ENCODE results near the gene AGTR1.

AGTR1 gene

DNA sequence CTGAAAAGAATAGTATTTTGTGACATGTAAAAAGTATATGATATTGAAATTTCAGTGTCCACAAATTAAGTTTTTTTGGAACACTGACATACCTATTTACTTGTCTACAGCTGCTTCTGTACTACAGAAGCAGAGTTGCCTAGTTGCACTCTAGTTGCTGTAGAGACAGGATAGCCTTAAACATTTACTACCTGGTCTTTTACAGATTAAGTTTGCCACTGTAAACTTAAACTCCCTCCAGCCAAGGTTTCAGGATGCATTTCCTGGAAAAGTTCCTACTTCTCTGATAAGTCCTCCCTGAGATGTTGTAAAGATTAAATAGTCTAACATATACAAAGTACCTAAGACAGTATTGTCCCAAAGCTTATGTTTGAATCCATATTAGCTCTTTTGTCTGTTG lies 17.4 kb upstream of the AGTR1 start:
- no peak for DNase-seq (ENCODE audit: low spot score)
- TF ChIP-seq, protein P1, sequence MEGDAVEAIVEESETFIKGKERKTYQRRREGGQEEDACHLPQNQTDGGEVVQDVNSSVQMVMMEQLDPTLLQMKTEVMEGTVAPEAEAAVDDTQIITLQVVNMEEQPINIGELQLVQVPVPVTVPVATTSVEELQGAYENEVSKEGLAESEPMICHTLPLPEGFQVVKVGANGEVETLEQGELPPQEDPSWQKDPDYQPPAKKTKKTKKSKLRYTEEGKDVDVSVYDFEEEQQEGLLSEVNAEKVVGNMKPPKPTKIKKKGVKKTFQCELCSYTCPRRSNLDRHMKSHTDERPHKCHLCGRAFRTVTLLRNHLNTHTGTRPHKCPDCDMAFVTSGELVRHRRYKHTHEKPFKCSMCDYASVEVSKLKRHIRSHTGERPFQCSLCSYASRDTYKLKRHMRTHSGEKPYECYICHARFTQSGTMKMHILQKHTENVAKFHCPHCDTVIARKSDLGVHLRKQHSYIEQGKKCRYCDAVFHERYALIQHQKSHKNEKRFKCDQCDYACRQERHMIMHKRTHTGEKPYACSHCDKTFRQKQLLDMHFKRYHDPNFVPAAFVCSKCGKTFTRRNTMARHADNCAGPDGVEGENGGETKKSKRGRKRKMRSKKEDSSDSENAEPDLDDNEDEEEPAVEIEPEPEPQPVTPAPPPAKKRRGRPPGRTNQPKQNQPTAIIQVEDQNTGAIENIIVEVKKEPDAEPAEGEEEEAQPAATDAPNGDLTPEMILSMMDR (IDR thresholded peaks at IDR 0.05; ENCODE audit: borderline replicate concordance, control extremely low read depth, extremely low read depth, insufficient read depth, missing control alignments), result no peak

DNA sequence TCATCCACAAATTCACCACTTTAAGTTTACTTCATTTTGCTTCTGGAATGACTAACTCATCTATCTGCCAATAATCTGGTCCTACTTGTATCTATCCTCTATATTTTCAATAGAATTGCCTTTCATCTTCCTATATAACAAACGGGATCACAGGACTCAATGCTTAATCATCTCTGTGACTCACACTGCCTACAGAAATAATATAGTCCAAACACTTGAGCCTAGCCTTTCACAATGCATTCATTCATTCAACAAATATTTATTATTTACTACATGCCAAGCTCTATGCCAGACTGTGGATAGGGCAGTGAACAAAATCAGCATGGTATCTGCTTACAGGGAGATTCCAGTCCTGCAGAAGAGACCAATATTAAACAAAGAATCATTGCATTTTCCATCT lies 16.6 kb upstream of the AGTR1 start:
- TF ChIP-seq, protein P1 (IDR thresholded peaks at IDR 0.05; ENCODE audit: borderline replicate concordance, control extremely low read depth, extremely low read depth, insufficient read depth, missing control alignments), result no peak
- in situ Hi-C loops (cut with MboI; ENCODE audit: low sequenced_read_pairs, unreplicated experiment), result no loop called here
- no peak for DNase-seq (ENCODE audit: low spot score)

More for the DNA sequence above, 17.4 kb upstream of the AGTR1 start:
- in situ Hi-C loops (cut with MboI; ENCODE audit: low sequenced_read_pairs, unreplicated experiment), result no loop called here

GRCh38 chr3:148682997-148683396 lies 14.7 kb upstream of the AGTR1 start:
- DNase-seq (ENCODE audit: low spot score), result no peak
- in situ Hi-C loops (cut with MboI; ENCODE audit: low sequenced_read_pairs, unreplicated experiment), result no loop called here
- TF ChIP-seq, protein P1 (IDR thresholded peaks at IDR 0.05; ENCODE audit: borderline replicate concordance, control extremely low read depth, extremely low read depth, insufficient read depth, missing control alignments), result no peak

GRCh38 chr3:148694116-148694515 lies 3.6 kb upstream of the AGTR1 start:
- no peak for DNase-seq (ENCODE audit: low spot score)
- in situ Hi-C loops (cut with MboI; ENCODE audit: low sequenced_read_pairs, unreplicated experiment), result no loop called here
- TF ChIP-seq, protein P1 (IDR thresholded peaks at IDR 0.05; ENCODE audit: borderline replicate concordance, control extremely low read depth, extremely low read depth, insufficient read depth, missing control alignments), result no peak

DNA sequence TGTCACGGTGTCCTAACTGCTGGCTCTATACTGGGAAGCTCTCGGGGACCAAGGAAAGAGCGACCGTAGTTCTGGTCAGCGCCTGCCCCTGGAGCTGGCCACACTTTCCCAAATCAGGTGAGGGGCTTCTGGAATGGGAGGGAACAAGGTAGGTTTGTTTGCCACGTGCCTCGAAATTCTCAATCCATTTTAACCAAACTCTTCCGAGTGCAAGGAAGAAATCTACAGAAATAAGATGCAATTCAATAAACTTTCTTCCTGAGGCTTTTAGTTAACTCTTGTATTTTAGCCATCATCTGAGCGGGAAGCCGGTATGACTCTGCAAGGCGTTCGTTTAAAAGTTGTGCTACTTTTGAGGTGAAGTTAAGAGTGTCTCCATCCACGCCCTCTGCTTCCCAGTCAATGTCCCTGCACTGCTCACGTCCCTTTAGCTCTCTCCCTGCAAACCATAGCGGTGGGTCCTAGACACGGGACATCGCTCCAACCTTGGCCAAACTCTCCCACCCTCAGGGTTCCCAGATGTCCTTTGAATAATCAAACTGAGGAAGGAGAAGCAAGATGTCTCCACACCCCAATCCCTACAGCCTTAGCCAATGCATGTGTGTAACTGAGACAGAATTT lies 597 bp downstream of the AGTR1 start:
- in situ Hi-C loops (cut with MboI; ENCODE audit: low sequenced_read_pairs, unreplicated experiment), result no loop called here
- no peak for DNase-seq (ENCODE audit: low spot score)
- TF ChIP-seq, protein P1 (IDR thresholded peaks at IDR 0.05; ENCODE audit: borderline replicate concordance, control extremely low read depth, extremely low read depth, insufficient read depth, missing control alignments), result no peak

DNA sequence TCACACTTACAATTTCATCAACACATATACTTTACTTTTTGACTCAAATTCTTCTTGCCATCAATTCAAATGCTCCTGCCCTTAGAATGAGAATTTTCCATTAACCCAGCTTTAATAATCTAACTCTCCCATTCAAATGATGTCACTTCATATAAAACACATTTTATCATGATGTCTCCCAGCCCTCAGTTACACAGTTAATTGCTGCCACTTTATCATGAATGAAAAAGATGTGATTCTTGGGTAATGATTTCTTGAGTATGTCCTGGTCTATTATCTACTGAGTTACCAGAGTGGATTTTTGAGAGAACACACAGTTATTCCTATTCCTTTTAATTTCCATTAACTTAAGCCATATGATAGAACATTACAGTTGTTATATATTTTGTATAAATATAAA lies 7.6 kb downstream of the AGTR1 start:
- in situ Hi-C loops (cut with MboI; ENCODE audit: low sequenced_read_pairs, unreplicated experiment), result no loop called here
- no peak for DNase-seq (ENCODE audit: low spot score)
- TF ChIP-seq, protein P1 (IDR thresholded peaks at IDR 0.05; ENCODE audit: borderline replicate concordance, control extremely low read depth, extremely low read depth, insufficient read depth, missing control alignments), result no peak

All from GM13976 (cell line).